ENCODE results near the gene SERPINE3.

GRCh38 chr13:51357928-51358595 is 18.6 kb downstream of the SERPINE3 start:
- no peak for TF ChIP-seq CTCF (conservative IDR thresholded peaks at IDR 0.05; ENCODE audit: low read depth, low read length)
- TF ChIP-seq EZH2 (IDR thresholded peaks at IDR 0.05; ENCODE audit: borderline replicate concordance, low read depth, low read length, poor library complexity, severe bottlenecking): no peak
